Measurements from ENCODE around the gene DEFB123. TPM values are rescaled to one million over a fixed set of nuclear protein-coding genes. Genes with fewer than 3 reads are reported as not detected.

The DEFB123 gene, protein sequence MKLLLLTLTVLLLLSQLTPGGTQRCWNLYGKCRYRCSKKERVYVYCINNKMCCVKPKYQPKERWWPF
- not detected for total RNA-seq (2021; fragmentation: NEBNext Ultra II Directional; extraction: Animal tissue kit (Norgen Biotek cat#: 25700))
- long read RNA-seq: 0 reads

DNA sequence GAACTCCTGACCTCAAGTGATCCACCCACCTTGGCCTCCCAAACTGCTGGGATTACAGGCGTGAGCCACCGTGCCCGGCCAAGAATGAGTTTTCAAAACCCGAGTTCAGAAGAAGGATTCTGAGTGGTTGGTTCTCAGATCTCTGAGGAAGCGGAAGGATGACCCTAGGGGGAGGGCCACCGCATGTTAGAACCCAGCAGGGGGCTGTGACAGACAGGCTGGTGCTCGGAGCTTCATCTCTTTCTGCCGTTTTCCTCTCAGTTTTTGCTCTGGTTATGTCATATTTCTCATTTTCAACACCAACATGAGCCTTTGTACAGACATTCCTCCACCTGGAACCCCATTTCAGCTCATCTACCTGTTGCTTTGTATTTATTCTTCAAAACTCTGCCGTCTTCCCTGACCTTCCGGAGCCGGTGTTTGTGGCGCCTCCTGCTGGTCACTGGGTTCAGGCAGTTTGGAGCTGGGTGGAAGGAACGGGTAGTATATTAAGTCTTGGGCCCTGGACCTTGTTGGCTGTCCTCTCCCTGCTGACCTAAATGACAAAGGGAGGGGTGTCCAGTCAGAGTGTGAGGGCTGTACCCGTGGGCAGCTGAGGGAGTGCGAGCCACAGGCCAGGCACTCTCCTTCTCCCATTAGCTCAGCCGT is at the start of gene DEFB123:
Gene DEFB123, plus strand, starts transcription at position 621 of the 648 bp plus-strand sequence. CDS start 67 bp downstream, outside the sequence.
- no peaks in the 10 kb centered on the region for H3K4me1 Mint-ChIP-seq (ENCODE audit: low read depth)
- no peaks in the 10 kb centered on the region for H3K9me3 Mint-ChIP-seq
- H3K36me3 Mint-ChIP-seq (ENCODE audit: low read depth): no peaks in the 10 kb centered on the region
- no peak for DNase-seq
- TF ChIP-seq, protein P1, sequence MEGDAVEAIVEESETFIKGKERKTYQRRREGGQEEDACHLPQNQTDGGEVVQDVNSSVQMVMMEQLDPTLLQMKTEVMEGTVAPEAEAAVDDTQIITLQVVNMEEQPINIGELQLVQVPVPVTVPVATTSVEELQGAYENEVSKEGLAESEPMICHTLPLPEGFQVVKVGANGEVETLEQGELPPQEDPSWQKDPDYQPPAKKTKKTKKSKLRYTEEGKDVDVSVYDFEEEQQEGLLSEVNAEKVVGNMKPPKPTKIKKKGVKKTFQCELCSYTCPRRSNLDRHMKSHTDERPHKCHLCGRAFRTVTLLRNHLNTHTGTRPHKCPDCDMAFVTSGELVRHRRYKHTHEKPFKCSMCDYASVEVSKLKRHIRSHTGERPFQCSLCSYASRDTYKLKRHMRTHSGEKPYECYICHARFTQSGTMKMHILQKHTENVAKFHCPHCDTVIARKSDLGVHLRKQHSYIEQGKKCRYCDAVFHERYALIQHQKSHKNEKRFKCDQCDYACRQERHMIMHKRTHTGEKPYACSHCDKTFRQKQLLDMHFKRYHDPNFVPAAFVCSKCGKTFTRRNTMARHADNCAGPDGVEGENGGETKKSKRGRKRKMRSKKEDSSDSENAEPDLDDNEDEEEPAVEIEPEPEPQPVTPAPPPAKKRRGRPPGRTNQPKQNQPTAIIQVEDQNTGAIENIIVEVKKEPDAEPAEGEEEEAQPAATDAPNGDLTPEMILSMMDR (IDR thresholded peaks at IDR 0.05): peak; percentile 68
- H3K27ac Mint-ChIP-seq: no peak within 1 kb of the TSS
- no peak within 1 kb of the TSS for H3K4me3 Mint-ChIP-seq
- peaks cover 19% of the 10 kb centered on the region for H3K27me3 Mint-ChIP-seq (ENCODE audit: insufficient read depth)

DNA sequence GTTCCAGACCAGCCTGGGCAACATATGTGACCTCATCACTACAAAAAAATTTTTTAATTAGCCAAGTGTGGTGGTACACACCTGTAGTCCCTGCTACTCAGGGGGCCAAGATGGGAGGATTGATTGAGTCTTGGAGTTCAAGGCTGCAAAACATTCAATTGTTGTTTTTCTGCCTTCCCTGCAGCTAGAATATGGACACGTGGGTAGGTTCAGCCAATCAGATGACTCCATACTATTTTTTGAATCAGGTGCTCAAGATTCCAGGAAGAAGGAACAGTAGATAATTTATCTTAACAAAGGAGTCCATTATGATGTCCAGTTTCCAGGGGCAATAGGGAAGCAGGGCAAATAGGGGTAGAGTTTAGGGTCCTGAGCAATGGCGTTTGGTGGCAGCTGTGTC is 47.6 kb upstream of the DEFB123 start:
- H3K36me3 Mint-ChIP-seq (ENCODE audit: low read depth): no peaks in the 10 kb centered on the region
- TF ChIP-seq, protein P1 (IDR thresholded peaks at IDR 0.05): no peak
- peaks cover 10% of the 10 kb centered on the region for H3K27me3 Mint-ChIP-seq (ENCODE audit: insufficient read depth)
- no peak overlapping the region for H3K4me3 Mint-ChIP-seq
- H3K9me3 Mint-ChIP-seq: no peaks in the 10 kb centered on the region
- H3K27ac Mint-ChIP-seq: no peak overlapping the region
- H3K4me1 Mint-ChIP-seq (ENCODE audit: low read depth): no peaks in the 10 kb centered on the region
- DNase-seq: no peak

DNA sequence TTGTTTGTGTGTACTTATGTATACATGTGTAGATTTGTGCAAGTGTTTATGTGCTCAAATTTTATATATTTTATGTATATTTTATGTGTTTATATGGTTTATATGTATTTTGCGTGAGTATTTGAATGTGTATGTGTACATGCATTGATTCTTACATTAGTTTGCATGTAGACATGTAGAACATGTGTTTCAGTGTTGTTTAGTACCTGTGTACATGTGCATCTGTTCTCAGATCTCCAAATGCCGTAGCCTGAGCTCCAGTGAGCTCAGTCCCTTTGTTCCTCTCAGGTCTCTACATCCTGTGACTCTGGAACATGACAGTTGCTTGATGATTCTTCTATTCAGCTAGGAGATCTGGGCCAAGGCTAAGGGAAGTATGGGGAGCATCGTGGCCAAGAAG is 45.5 kb upstream of the DEFB123 start:
- Mint-ChIP-seq H3K27ac (no peak overlapping the region), H3K36me3 (ENCODE audit: low read depth) (no peaks in the 10 kb centered on the region), H3K4me1 (ENCODE audit: low read depth) (no peaks in the 10 kb centered on the region), H3K9me3 (no peaks in the 10 kb centered on the region), H3K4me3 (no peak overlapping the region), H3K27me3 (ENCODE audit: insufficient read depth) (peaks cover 1% of the 10 kb centered on the region)
- TF ChIP-seq, protein P1 (IDR thresholded peaks at IDR 0.05): no peak
- DNase-seq: no peak

DNA sequence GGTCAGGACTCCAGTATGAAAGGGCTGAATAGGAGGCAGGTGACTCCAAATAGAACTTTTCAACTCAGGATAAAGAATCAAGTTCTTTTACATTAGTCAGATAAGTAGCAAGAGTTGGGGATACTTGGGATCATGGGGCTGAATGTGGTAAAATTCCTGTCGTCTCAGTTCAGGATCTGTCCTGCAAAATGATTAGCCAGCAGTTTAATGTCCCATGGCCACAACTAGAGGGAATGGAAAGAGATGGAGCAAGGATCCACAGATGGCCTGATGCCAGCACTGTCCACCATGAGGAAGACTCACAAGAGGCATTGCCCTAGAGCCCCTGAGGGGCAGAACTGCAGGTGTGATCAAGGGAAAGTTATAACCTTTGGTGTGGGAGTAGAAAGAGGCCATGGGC is 36.5 kb upstream of the DEFB123 start:
- no peaks in the 10 kb centered on the region for H3K36me3 Mint-ChIP-seq (ENCODE audit: low read depth)
- H3K4me3 Mint-ChIP-seq: no peak overlapping the region
- no peak overlapping the region for H3K27ac Mint-ChIP-seq
- DNase-seq: no peak
- no peaks in the 10 kb centered on the region for H3K9me3 Mint-ChIP-seq
- TF ChIP-seq, protein P1 (IDR thresholded peaks at IDR 0.05): no peak
- H3K4me1 Mint-ChIP-seq (ENCODE audit: low read depth): no peaks in the 10 kb centered on the region
- peaks cover 4% of the 10 kb centered on the region; the same call in 1 of the 2 replicates for H3K27me3 Mint-ChIP-seq (ENCODE audit: insufficient read depth)

DNA sequence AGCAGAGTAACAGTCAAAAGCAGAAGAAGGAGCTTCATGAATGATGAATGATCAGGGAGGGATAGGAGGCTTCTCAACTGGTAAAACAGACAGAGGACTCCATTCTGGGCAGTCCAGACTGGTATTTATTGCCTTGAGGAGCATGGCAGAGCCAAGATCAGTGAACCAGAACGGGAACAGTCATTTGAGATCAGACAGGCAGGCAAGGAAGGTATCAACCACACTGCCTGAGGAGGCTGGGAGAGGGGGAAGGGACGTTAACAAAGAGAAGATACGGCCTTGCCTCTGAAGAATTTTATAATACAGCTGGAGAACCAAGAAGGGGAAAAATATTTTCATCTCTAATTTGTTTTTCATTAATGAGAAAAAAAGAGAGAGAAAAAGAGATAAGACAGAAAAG is 34.3 kb upstream of the DEFB123 start, which contains the start of gene DEFB121:
Gene DEFB121, minus strand, starts transcription at position 101 of the 400 bp plus-strand sequence. Its CDS starts 63 bp downstream, at position 38.
- TF ChIP-seq, protein P1 (IDR thresholded peaks at IDR 0.05): no peak
- Mint-ChIP-seq H3K4me3 (no peak within 1 kb of the TSS), H3K4me1 (ENCODE audit: low read depth) (no peaks in the 10 kb centered on the region), H3K27me3 (ENCODE audit: insufficient read depth) (peaks cover 4% of the 10 kb centered on the region; the same call in 1 of the 2 replicates), H3K9me3 (no peaks in the 10 kb centered on the region), H3K27ac (no peak within 1 kb of the TSS), H3K36me3 (ENCODE audit: low read depth) (no peaks in the 10 kb centered on the region)
- DNase-seq: no peak

Measured in HFFc6 (cell line).